Retina (tissue), 1 donor: ENCODE measurements around the gene SLC51B.

Experiments used
- DNase-seq: peaks from one replicate; pipeline ENCODE4 v3.0.0-alpha.2; 2016

Gene SLC51B

DNA sequence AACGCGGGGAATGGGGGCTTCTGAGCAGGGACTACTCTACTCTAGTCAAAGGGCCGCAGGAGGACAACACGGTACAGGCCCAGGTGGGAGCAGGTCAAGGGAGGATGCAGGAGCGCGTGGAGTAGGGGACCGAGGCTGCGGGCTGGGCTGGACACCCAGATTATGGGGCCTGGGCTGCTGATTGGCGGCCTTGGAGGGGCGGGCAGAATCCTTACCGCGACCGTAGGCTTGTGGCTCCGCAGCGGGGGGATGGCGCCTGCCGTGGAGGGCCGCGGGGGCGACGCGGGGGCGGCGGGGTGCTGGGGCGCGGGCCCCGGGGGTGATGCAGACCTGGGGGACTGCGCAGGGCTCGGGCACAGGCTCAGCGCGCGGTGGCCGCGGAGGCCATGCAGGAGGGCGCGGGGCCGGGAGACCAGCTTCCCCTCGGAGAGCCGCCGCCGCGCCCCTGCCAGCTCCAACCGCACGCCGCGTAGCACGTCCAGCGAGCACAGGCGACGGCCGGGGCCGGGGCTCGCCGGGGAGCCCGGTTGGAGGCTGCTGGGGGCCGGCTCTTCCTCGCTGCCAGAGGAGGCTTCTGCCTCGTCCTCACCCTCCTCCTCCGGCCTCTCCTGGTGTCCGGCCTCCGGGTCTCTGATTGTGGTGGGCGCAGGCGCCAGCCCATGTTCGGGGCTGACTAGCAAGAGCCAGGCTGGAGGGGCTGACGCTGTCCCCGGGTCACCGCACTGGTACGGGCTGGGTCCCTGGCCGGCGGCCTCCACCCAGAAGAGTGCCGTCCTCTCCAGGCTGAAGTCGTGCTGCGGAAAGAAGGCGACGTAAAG lies 56.9 kb downstream of the SLC51B start:
- DNase-seq, result peak; percentile 51

DNA sequence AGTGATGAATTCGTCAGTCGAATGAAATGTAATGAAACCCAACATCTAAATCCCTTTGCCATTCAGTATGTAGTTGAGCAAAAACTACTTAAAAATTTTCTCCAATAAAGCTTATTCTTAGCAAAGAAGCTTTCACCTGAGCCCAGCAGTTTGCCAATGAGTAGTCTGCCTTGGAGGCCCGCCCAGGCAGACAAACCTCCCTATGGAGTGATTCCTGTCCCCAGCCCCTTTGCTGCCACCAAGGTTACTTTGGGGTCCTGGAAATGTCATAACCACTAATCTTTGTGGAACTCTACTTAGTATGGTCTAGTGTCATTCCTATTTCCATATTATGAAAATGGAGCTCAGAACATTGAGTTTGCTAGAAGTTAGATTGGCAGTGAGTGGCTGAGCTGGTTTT lies 57.7 kb downstream of the SLC51B start:
- DNase-seq, result no peak
